ENCODE data around the gene ATP4B. TPM values are rescaled to one million over a fixed set of nuclear protein-coding genes. Genes with fewer than 3 reads are reported as not detected.

ATP4B gene
- total RNA-seq, 1 experiment from 2014 or later: not detected

DNA sequence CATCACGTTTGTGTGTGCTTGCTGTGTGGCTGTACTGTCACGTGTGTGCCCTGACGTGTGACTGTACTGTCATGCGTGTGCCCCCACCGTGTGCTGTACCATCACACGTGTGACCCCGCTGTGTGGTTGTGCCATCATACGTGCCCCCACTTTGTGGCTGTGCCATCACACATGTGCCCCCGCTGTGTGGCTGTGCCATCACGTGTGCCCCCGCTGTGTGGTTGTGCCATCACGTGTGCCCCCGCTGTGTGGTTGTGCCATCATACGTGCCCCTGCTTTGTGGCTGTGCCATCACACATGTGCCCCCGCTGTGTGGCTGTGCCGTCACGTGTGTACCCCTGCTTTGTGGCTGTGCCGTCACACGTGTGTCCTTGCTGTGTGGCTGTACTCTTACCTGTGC lies 47.7 kb downstream of the ATP4B start:
- BruUV-seq (replicated peaks): no TSS peak
- H3K4me1 ChIP-seq (ENCODE audit: control insufficient read depth, insufficient read depth, low read length): no peaks in the 10 kb centered on the region
- DNase-seq (ENCODE audit: low read depth, low spot score) (no peak), ATAC-seq (no peak)
- no peak overlapping the region for H3K4me3 ChIP-seq (ENCODE audit: low read depth in 2 of 2, low read length in 2 of 2)
- no peaks in the 10 kb centered on the region for H3K9me3 ChIP-seq (ENCODE audit: control insufficient read depth, insufficient read depth, low read depth, low read length)
- peaks cover 3% of the 10 kb centered on the region; the same call in 1 of the 2 replicates for H3K36me3 ChIP-seq (ENCODE audit: control insufficient read depth, insufficient read depth, low read length)
- TF ChIP-seq TCF7L2 (IDR thresholded peaks at IDR 0.05; ENCODE audit: low read depth, low read length): no peak
- TF ChIP-seq REST (IDR thresholded peaks at IDR 0.05; ENCODE audit: insufficient read depth in 1 of 2, low read depth in 2 of 2, low read length in 1 of 2): no peak
- TF ChIP-seq, protein P1, sequence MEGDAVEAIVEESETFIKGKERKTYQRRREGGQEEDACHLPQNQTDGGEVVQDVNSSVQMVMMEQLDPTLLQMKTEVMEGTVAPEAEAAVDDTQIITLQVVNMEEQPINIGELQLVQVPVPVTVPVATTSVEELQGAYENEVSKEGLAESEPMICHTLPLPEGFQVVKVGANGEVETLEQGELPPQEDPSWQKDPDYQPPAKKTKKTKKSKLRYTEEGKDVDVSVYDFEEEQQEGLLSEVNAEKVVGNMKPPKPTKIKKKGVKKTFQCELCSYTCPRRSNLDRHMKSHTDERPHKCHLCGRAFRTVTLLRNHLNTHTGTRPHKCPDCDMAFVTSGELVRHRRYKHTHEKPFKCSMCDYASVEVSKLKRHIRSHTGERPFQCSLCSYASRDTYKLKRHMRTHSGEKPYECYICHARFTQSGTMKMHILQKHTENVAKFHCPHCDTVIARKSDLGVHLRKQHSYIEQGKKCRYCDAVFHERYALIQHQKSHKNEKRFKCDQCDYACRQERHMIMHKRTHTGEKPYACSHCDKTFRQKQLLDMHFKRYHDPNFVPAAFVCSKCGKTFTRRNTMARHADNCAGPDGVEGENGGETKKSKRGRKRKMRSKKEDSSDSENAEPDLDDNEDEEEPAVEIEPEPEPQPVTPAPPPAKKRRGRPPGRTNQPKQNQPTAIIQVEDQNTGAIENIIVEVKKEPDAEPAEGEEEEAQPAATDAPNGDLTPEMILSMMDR (IDR thresholded peaks at IDR 0.05): no peak
- TF ChIP-seq SIN3A (IDR thresholded peaks at IDR 0.05; ENCODE audit: borderline replicate concordance, insufficient read depth, low read depth, low read length): no peak
- no peak for TF ChIP-seq POLR2AphosphoS5 (IDR thresholded peaks at IDR 0.05; ENCODE audit: low read depth, low read length)
- ChIA-PET CTCF (no interaction called here), POLR2A (no interaction called here)
- no peaks in the 10 kb centered on the region for H3K27me3 ChIP-seq (ENCODE audit: control insufficient read depth, insufficient read depth, low read length)
- in situ Hi-C loops (cut with HindIII; ENCODE audit: low pct_unique_long_range_greater_than_20kb, low sequenced_read_pairs): no loop called here
- intact Hi-C loops (cut with micrococcal nuclease; ENCODE audit: unreplicated experiment): no loop called here
- H3K27ac ChIP-seq (ENCODE audit: low read length): no peak overlapping the region

GRCh38 chr13:113609616-113610015 lies 48.4 kb downstream of the ATP4B start:
- BruUV-seq (replicated peaks): no TSS peak
- Histone ChIP-seq H3K4me1 (ENCODE audit: control insufficient read depth, insufficient read depth, low read length) (no peaks in the 10 kb centered on the region), H3K36me3 (ENCODE audit: control insufficient read depth, insufficient read depth, low read length) (peaks cover 3% of the 10 kb centered on the region; the same call in 1 of the 2 replicates), H3K4me3 (ENCODE audit: low read depth in 2 of 2, low read length in 2 of 2) (no peak overlapping the region), H3K27ac (ENCODE audit: low read length) (no peak overlapping the region), H3K27me3 (ENCODE audit: control insufficient read depth, insufficient read depth, low read length) (no peaks in the 10 kb centered on the region), H3K9me3 (ENCODE audit: control insufficient read depth, insufficient read depth, low read depth, low read length) (no peaks in the 10 kb centered on the region)
- ChIA-PET POLR2A (no interaction called here), CTCF (no interaction called here)
- intact Hi-C loops (cut with micrococcal nuclease; ENCODE audit: unreplicated experiment) (no loop called here), in situ Hi-C loops (cut with HindIII; ENCODE audit: low pct_unique_long_range_greater_than_20kb, low sequenced_read_pairs) (no loop called here)
- ATAC-seq (no peak), DNase-seq (ENCODE audit: low read depth, low spot score) (no peak)
- TF ChIP-seq POLR2AphosphoS5 (IDR thresholded peaks at IDR 0.05; ENCODE audit: low read depth, low read length) (no peak), REST (IDR thresholded peaks at IDR 0.05; ENCODE audit: insufficient read depth in 1 of 2, low read depth in 2 of 2, low read length in 1 of 2) (no peak), TCF7L2 (IDR thresholded peaks at IDR 0.05; ENCODE audit: low read depth, low read length) (no peak), SIN3A (IDR thresholded peaks at IDR 0.05; ENCODE audit: borderline replicate concordance, insufficient read depth, low read depth, low read length) (no peak)
- TF ChIP-seq, protein P1 (IDR thresholded peaks at IDR 0.05): no peak
